Measurements from ENCODE around the gene TFB2M. TPM values are rescaled to one million over a fixed set of nuclear protein-coding genes. Genes with fewer than 3 reads are reported as not detected.
A peak's percentile ranks its signal among the peaks of the same experiment; 100 is the strongest.

Gene TFB2M
- total and polyA plus RNA-seq, 2 of the 13 experiments (the other 11 are each of a cell fraction or from before 2014, with no cell fraction given) = 15.7 to 31.4 TPM

- peak; percentile 36; the same call in 1 of the 2 replicates for TF ChIP-seq ZBTB43 (CRISPR knock-in tag; conservative IDR thresholded peaks at IDR 0.05)
- TF ChIP-seq GABPA (IDR thresholded peaks at IDR 0.05; ENCODE audit: low read depth, low read length) = no peak
- 0 out of 2 replicates have a peak, but pooled peaks have one; percentile 28 for TF ChIP-seq GABPA (CRISPR knock-in tag; IDR thresholded peaks at IDR 0.05; ENCODE audit: low read depth)
- peak; percentile 66 for TF ChIP-seq ZNF574 (CRISPR knock-in tag; IDR thresholded peaks at IDR 0.05)
- TF ChIP-seq MED1 (CRISPR knock-in tag; IDR thresholded peaks at IDR 0.05) = peak; percentile 45; the same call in 1 of the 2 replicates
- TF ChIP-seq CTCF (CRISPR knock-in tag; IDR thresholded peaks at IDR 0.05) = peak; percentile 24; the same call in 1 of the 2 replicates
- TF ChIP-seq ETV6 (CRISPR knock-in tag; conservative IDR thresholded peaks at IDR 0.05) = no peak
- TF ChIP-seq CEBPG (CRISPR knock-in tag; IDR thresholded peaks at IDR 0.05) = peak; percentile 42; the same call in 1 of the 2 replicates
- 0 out of 2 replicates have a peak, but pooled peaks have one; percentile 23 for TF ChIP-seq USF2 (IDR thresholded peaks at IDR 0.05; ENCODE audit: low read depth, low read length)
- no peak for TF ChIP-seq USF2 (CRISPR knock-in tag; IDR thresholded peaks at IDR 0.05; ENCODE audit: borderline replicate concordance)
- no peak for TF ChIP-seq LCORL (IDR thresholded peaks at IDR 0.05)
- 0 out of 2 replicates have a peak, but pooled peaks have one; percentile 17 for TF ChIP-seq LCORL (CRISPR knock-in tag; IDR thresholded peaks at IDR 0.05)
- TF ChIP-seq KDM5B (CRISPR knock-in tag; IDR thresholded peaks at IDR 0.05; ENCODE audit: borderline replicate concordance) = no peak
Measured at GRCh38 chr1:246608616-246609376, 42.7 kb upstream of the TFB2M start (continued).
